Ectodermal cell (in vitro differentiated cells): ENCODE measurements around the gene SEC14L2.
"Not testable (repeated sequence)": the region's sequence is repeated elsewhere in the genome, so short reads cannot be mapped to it uniquely, and the experiment has no call there.

ENCODE experiments used
- H3K27ac ChIP-seq: 2 replicates; pipeline ENCODE4 v1.7.0; 2013; ENCODE audit warnings: mild to moderate bottlenecking, low read depth, low read length; ENCODE audit not compliant: insufficient read depth, poor library complexity, severe bottlenecking
- H3K27me3 ChIP-seq: 2 replicates; pipeline ENCODE4 v1.7.0; 2013; ENCODE audit warnings: mild to moderate bottlenecking, low read length; ENCODE audit not compliant: insufficient read depth, control insufficient read depth, poor library complexity, severe bottlenecking
- H3K36me3 ChIP-seq: one replicate; pipeline ENCODE4 v1.7.0; 2013; ENCODE audit warnings: low read length; ENCODE audit not compliant: control insufficient read depth, insufficient read depth
- H3K4me1 ChIP-seq: one replicate; pipeline ENCODE4 v1.7.0; 2013; ENCODE audit warnings: low read length; ENCODE audit not compliant: control insufficient read depth, insufficient read depth
- H3K4me3 ChIP-seq: 2 replicates; pipeline ENCODE4 v1.7.0; 2013; ENCODE audit warnings: low read depth, low read length, control low read depth; ENCODE audit not compliant: insufficient read depth
- H3K9me3 ChIP-seq: 2 replicates; pipeline ENCODE4 v1.7.0; 2013; ENCODE audit warnings: mild to moderate bottlenecking, low read length, moderate library complexity; ENCODE audit not compliant: control insufficient read depth
- WGBS, 2 experiments: methylation state at CpG; one replicate each; pipeline ENCODE4 v1.1.7; 2013; ENCODE audit warnings: missing lambda C conversion rate in 2 of 2; 5-methylcytosine and 5-hydroxymethylcytosine counted together

Gene SEC14L2

DNA sequence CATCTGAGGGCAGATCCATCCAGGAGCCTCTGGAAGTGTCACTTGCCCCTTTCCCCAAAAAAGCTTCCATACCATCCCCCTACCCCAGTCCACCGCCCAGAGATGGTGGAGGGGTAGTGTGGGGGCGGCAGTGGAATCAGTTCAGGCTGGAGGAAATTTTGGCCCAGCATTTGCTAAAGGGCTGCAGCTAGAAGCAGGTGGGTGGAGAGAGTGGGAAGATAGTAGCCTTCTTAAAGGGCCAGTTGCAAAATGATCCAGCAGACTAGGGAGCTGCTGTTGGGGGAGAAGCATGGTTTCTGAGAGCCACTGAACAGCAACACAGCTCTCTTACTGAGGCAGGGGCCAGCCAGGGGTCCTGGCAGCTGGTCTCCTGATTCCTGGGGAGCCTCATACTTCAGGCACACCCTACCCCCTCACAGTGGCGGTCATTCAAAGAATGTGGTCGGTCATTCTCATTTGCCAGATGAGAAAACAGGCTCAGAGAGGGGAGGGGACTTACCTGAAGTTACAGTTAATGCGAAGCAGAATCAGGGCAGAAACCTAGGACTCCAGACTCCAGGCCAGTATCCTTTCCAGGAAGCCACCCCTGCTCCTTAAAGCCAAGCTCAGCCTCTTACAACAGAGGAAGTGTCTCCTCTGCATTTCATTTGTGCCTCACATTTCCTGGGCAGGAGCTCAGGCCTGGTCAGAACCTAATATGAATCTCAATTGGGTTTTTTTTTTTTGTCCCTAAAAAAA, 5.4 kb downstream of the SEC14L2 start:
- no peak overlapping the region for H3K4me3 ChIP-seq
- 37 to 39% methylated on average over 4 to 5 of the region's 5 CpGs for WGBS, 2 experiments
- peaks cover 10% of the 10 kb centered on the region for H3K4me1 ChIP-seq
- H3K36me3 ChIP-seq, result no peaks in the 10 kb centered on the region
- peaks cover 18% of the 10 kb centered on the region for H3K27me3 ChIP-seq
- H3K27ac ChIP-seq, result no peak overlapping the region
- H3K9me3 ChIP-seq, result no peaks in the 10 kb centered on the region

- not testable (repeated sequence) for H3K4me1 ChIP-seq, H3K36me3 ChIP-seq, H3K9me3 ChIP-seq, H3K27ac ChIP-seq, H3K4me3 ChIP-seq
- H3K27me3 ChIP-seq, result peaks cover 13% of the 10 kb centered on the region
- 90 to 96% methylated on average over 5 of the region's 5 CpGs for WGBS, 2 experiments
Measured at GRCh38 chr22:30402766-30403104, 5.9 kb downstream of the SEC14L2 start.

- no peaks in the 10 kb centered on the region for H3K9me3 ChIP-seq
- H3K36me3 ChIP-seq, result no peaks in the 10 kb centered on the region
- no peak overlapping the region for H3K27ac ChIP-seq
- H3K27me3 ChIP-seq, result no peaks in the 10 kb centered on the region
- H3K4me3 ChIP-seq, result no peak overlapping the region
- peaks cover 10% of the 10 kb centered on the region for H3K4me1 ChIP-seq
- 81 to 84% methylated on average over 6 of the region's 6 CpGs for WGBS, 2 experiments
Measured at GRCh38 chr22:30404307-30404706, 7.5 kb downstream of the SEC14L2 start.

- H3K9me3 ChIP-seq, result no peaks in the 10 kb centered on the region
- H3K27ac ChIP-seq, result no peak overlapping the region
- H3K4me1 ChIP-seq, result peaks cover 10% of the 10 kb centered on the region
- H3K36me3 ChIP-seq, result no peaks in the 10 kb centered on the region
- 88 to 92% methylated on average over 4 of the region's 4 CpGs for WGBS, 2 experiments
- no peaks in the 10 kb centered on the region for H3K27me3 ChIP-seq
- H3K4me3 ChIP-seq, result no peak overlapping the region
Measured at GRCh38 chr22:30405731-30406130, 8.9 kb downstream of the SEC14L2 start.

GRCh38 chr22:30406400-30406799, 9.6 kb downstream of the SEC14L2 start:
- WGBS, 2 experiments, result 90 to 91% methylated on average over 6 of the region's 6 CpGs
- Histone ChIP-seq H3K27me3 (no peaks in the 10 kb centered on the region), H3K27ac (no peak overlapping the region), H3K9me3 (no peaks in the 10 kb centered on the region), H3K4me3 (no peak overlapping the region), H3K36me3 (no peaks in the 10 kb centered on the region), H3K4me1 (peaks cover 10% of the 10 kb centered on the region)

GRCh38 chr22:30408388-30409102, 11.7 kb downstream of the SEC14L2 start:
- Histone ChIP-seq H3K9me3 (no peaks in the 10 kb centered on the region), H3K4me1 (peaks cover 8% of the 10 kb centered on the region), H3K27ac (no peak overlapping the region), H3K27me3 (no peaks in the 10 kb centered on the region), H3K36me3 (no peaks in the 10 kb centered on the region), H3K4me3 (no peak overlapping the region)
- WGBS, 2 experiments, result 88 to 91% methylated on average over 13 of the region's 13 CpGs

DNA sequence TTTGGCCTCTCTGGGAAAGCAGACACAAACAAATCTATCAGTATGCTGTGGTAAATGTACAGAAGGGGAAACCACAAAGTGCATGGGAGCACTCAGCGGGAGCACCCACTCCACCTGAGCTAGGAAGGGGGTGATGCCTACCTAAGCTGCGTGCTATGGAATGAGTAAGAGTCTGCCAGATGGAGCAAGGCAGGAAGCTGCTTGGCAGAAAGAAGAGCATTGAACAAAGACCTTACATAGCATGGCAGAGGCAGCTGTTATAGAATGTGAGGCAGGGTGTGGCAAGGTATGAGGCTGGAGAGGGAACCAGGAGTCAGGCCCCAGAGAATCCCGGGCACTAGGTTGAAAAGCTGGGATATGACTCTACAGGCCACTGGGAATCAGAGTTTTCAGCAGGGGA, 15.0 kb downstream of the SEC14L2 start:
- WGBS, 2 experiments, result 92 to 96% methylated on average over 3 of the region's 3 CpGs
- Histone ChIP-seq H3K27me3 (no peaks in the 10 kb centered on the region), H3K4me1 (peaks cover 5% of the 10 kb centered on the region), H3K36me3 (peaks cover 7% of the 10 kb centered on the region), H3K4me3 (no peak overlapping the region), H3K9me3 (no peaks in the 10 kb centered on the region), H3K27ac (no peak overlapping the region)

GRCh38 chr22:30413001-30413400, 16.2 kb downstream of the SEC14L2 start:
- no peak overlapping the region for H3K27ac ChIP-seq
- no peaks in the 10 kb centered on the region for H3K27me3 ChIP-seq
- peaks cover 5% of the 10 kb centered on the region for H3K4me1 ChIP-seq
- 65% methylated on average over 4 of the region's 4 CpGs for WGBS, 2 experiments
- H3K36me3 ChIP-seq, result peaks cover 11% of the 10 kb centered on the region
- no peak overlapping the region for H3K4me3 ChIP-seq
- H3K9me3 ChIP-seq, result no peaks in the 10 kb centered on the region

GRCh38 chr22:30413745-30414524, 17.1 kb downstream of the SEC14L2 start:
- H3K9me3 ChIP-seq, result no peaks in the 10 kb centered on the region
- 87 to 93% methylated on average over 4 to 5 of the region's 5 CpGs for WGBS, 2 experiments

GRCh38 chr22:30414525-30415047, 17.8 kb downstream of the SEC14L2 start:
- H3K36me3 ChIP-seq, result peaks cover 11% of the 10 kb centered on the region
- H3K4me1 ChIP-seq, result peaks cover 5% of the 10 kb centered on the region
- 92% methylated on average over 4 of the region's 4 CpGs for WGBS, 2 experiments
- no peaks in the 10 kb centered on the region for H3K27me3 ChIP-seq
- no peak overlapping the region for H3K27ac ChIP-seq
- no peaks in the 10 kb centered on the region for H3K9me3 ChIP-seq
- H3K4me3 ChIP-seq, result no peak overlapping the region

More at GRCh38 chr22:30413745-30414524, 17.1 kb downstream of the SEC14L2 start:
- H3K27me3 ChIP-seq, result no peaks in the 10 kb centered on the region
- H3K36me3 ChIP-seq, result peaks cover 11% of the 10 kb centered on the region
- H3K27ac ChIP-seq, result no peak overlapping the region
- no peak overlapping the region for H3K4me3 ChIP-seq
- peaks cover 5% of the 10 kb centered on the region for H3K4me1 ChIP-seq
